IMR-90 (cell line): Measurements from ENCODE around the gene NLRX1. TPM values are rescaled to one million over a fixed set of nuclear protein-coding genes. Genes with fewer than 3 reads are reported as not detected.
A peak's percentile ranks its signal among the peaks of the same experiment; 100 is the strongest.
"Not testable (repeated sequence)": the region's sequence is repeated elsewhere in the genome, so short reads cannot be mapped to it uniquely, and the experiment has no call there.

Experiments used
- ATAC-seq: fragments of 200-7000 bp; cut with Tn5 transposase; 2 replicates; pipeline ENCODE4 v1.9.1; 2020; ENCODE audit warnings: low read depth, mild to moderate bottlenecking, moderate library complexity
- BruUV-seq: library from RNA; stranded (reverse); fragments of 400-500 nt; replicated peaks from 2 replicates; lab custom pipeline; 2021; lab: Mats Ljungman, UMichigan
- CTCF ChIA-PET: fragments of 300-600 bp; formaldehyde crosslinking; extraction: SDS; loops from one replicate; lab custom pipeline; 2021; ENCODE audit warnings: antibody characterized with exemption; lab: Yijun Ruan, JAX
- POLR2A ChIA-PET: fragments of 300-600 bp; sonication (Branson Sonifier 250); formaldehyde crosslinking; loops from one replicate; lab custom pipeline; 2022; ENCODE audit warnings: antibody characterized with exemption; ENCODE audit not compliant: unreplicated experiment; lab: Charles Lee
- DNase-seq: peaks from one replicate; pipeline ENCODE4 v3.0.0; 2013
- H2AFZ ChIP-seq: replicated peaks from 2 replicates; pipeline ENCODE3; 2013; ENCODE audit warnings: low read length, mild to moderate bottlenecking; ENCODE audit not compliant: poor library complexity
- H2AK5ac ChIP-seq: 2 replicates; pipeline ENCODE4 v1.6.1; 2013; ENCODE audit warnings: low read depth, low read length, inconsistent platforms
- H2AK9ac ChIP-seq: replicated peaks from 2 replicates; pipeline ENCODE3; 2013; ENCODE audit warnings: mild to moderate bottlenecking, low read depth, low read length, moderate library complexity; ENCODE audit not compliant: poor library complexity
- H2BK120ac ChIP-seq: 2 replicates; pipeline ENCODE4 v1.6.1; 2013; ENCODE audit warnings: low read depth, low read length, inconsistent platforms
- H2BK15ac ChIP-seq: 3 replicates; pipeline ENCODE4 v1.6.1; 2013; ENCODE audit warnings: low read depth, low read length, inconsistent platforms
- H2BK20ac ChIP-seq: 2 replicates; pipeline ENCODE4 v1.6.1; 2013; ENCODE audit warnings: low read depth, mild to moderate bottlenecking, inconsistent platforms, low read length, moderate library complexity
- H2BK5ac ChIP-seq: 2 replicates; pipeline ENCODE4 v1.6.1; 2013; ENCODE audit warnings: mild to moderate bottlenecking, low read depth, low read length, inconsistent platforms; ENCODE audit not compliant: poor library complexity, severe bottlenecking
- H3K14ac ChIP-seq: replicated peaks from 2 replicates; pipeline ENCODE4 v1.6.1; 2013; ENCODE audit warnings: low read depth, low read length, inconsistent platforms
- H3K18ac ChIP-seq: 2 replicates; pipeline ENCODE4 v1.6.1; 2013; ENCODE audit warnings: low read depth, low read length, control low read depth
- H3K23ac ChIP-seq: 2 replicates; pipeline ENCODE4 v1.6.1; 2013; ENCODE audit warnings: low read depth, low read length, inconsistent platforms
- H3K27ac ChIP-seq: 2 replicates; pipeline ENCODE4 v1.5.1; 2013; ENCODE audit warnings: mild to moderate bottlenecking, control low read depth, low read length; ENCODE audit not compliant: insufficient read depth
- H3K27me3 ChIP-seq: 2 replicates; pipeline ENCODE4 v1.6.1; 2013; ENCODE audit warnings: low read length; ENCODE audit not compliant: control insufficient read depth, insufficient read depth
- H3K36me3 ChIP-seq: 2 replicates; pipeline ENCODE4 v1.6.1; 2013; ENCODE audit warnings: low read length, mixed read lengths; ENCODE audit not compliant: control insufficient read depth, insufficient read depth
- H3K4ac ChIP-seq: 2 replicates; pipeline ENCODE4 v1.6.1; 2013; ENCODE audit warnings: low read depth, low read length, inconsistent platforms
- H3K4me1 ChIP-seq: 2 replicates; pipeline ENCODE4 v1.6.1; 2013; ENCODE audit warnings: low read length, mixed read lengths; ENCODE audit not compliant: control insufficient read depth, insufficient read depth
- H3K4me2 ChIP-seq: 2 replicates; pipeline ENCODE4 v1.6.1; 2013; ENCODE audit warnings: low read depth, mild to moderate bottlenecking, control low read depth, low read length, moderate library complexity
- H3K4me3 ChIP-seq: 2 replicates; pipeline ENCODE4 v1.5.1; 2013; ENCODE audit warnings: low read depth, mild to moderate bottlenecking, control low read depth, low read length, moderate library complexity; ENCODE audit not compliant: insufficient read depth
- H3K56ac ChIP-seq: 2 replicates; pipeline ENCODE4 v1.6.1; 2013; ENCODE audit warnings: low read length, inconsistent platforms; ENCODE audit not compliant: insufficient read depth; ENCODE audit errors: extremely low read depth
- H3K79me1 ChIP-seq, 2 experiments: 2 replicates each; pipeline ENCODE4 v1.6.1; 2013; ENCODE audit warnings: low read length in 2 of 2, inconsistent platforms in 1 of 2, low read depth in 1 of 2
- H3K9ac ChIP-seq: 2 replicates; pipeline ENCODE4 v1.6.1; 2013; ENCODE audit warnings: low read depth, low read length, control low read depth
- H3K9me1 ChIP-seq: 2 replicates; pipeline ENCODE4 v1.6.1; 2013; ENCODE audit warnings: low read length, inconsistent platforms; ENCODE audit not compliant: insufficient read depth
- H3K9me3 ChIP-seq: 2 replicates; pipeline ENCODE4 v1.6.1; 2013; ENCODE audit warnings: low read length; ENCODE audit not compliant: control insufficient read depth, insufficient read depth
- H4K20me1 ChIP-seq: 2 replicates; pipeline ENCODE4 v1.6.1; 2013; ENCODE audit warnings: low read length, inconsistent platforms; ENCODE audit not compliant: insufficient read depth
- H4K5ac ChIP-seq: 2 replicates; pipeline ENCODE4 v1.6.1; 2013; ENCODE audit warnings: mild to moderate bottlenecking, low read depth, low read length, control low read depth
- H4K8ac ChIP-seq, 2 experiments: 2 replicates each; pipeline ENCODE4 v1.6.1; 2013; ENCODE audit warnings: low read depth in 2 of 2, low read length in 2 of 2, control low read depth in 1 of 2, inconsistent platforms in 1 of 2
- H4K91ac ChIP-seq: 2 replicates; pipeline ENCODE4 v1.6.1; 2013; ENCODE audit warnings: low read depth, low read length, inconsistent platforms; ENCODE audit not compliant: insufficient read depth
- CTCF ChIP-seq: conservative IDR thresholded peaks from 2 replicates; pipeline ENCODE4 v1.5.1; 2012; ENCODE audit warnings: mild to moderate bottlenecking, low read depth, low read length, improper control_type of control experiment
- ELK1 ChIP-seq: fragments of 150-350 bp; IDR thresholded peaks from 2 replicates; pipeline ENCODE4 v1.6.1; 2016; ENCODE audit warnings: low read depth, mild to moderate bottlenecking, low read length, moderate library complexity, borderline replicate concordance
- WGBS, 2 experiments: methylation state at CpG; one replicate each; pipeline versions ENCODE4 v1.1.5 to v1.1.7; 2013; ENCODE audit warnings: missing lambda C conversion rate in 2 of 2; ENCODE audit not compliant: insufficient read length in 1 of 2; ENCODE audit errors: extremely low coverage in 2 of 2; 5-methylcytosine and 5-hydroxymethylcytosine counted together
- dilution Hi-C: fragments of 300-500 bp; cut with HindIII; formaldehyde crosslinking; loops from one replicate; pipeline ENCODE4 v1.14.3; 2018; ENCODE audit warnings: low sequenced_read_pairs; ENCODE audit not compliant: unreplicated experiment
- in situ Hi-C: fragments of 300-500 bp; cut with MboI; formaldehyde crosslinking; loops from 3 replicates; pipeline ENCODE4 v1.14.3; 2019; ENCODE audit warnings: low sequenced_read_pairs, inconsistent platforms, mixed read lengths
- intact Hi-C: fragments of 100-400 bp; cut with micrococcal nuclease; formaldehyde crosslinking; loops from 2 replicates; pipeline ENCODE4 v1.10.0; 2022
- polyA plus RNA-seq, 3 experiments: library from polyadenylated mRNA; depleted of rRNA; stranded (reverse); fragments of >200 nt; gene quantifications; 2 replicates each; pipeline ENCODE4 v1.2.3, GENCODE V29; 2012; ENCODE audit warnings: low replicate concordance in 1 of 3
- total RNA-seq: library from RNA; depleted of rRNA; stranded (reverse); fragments of >200 nt; gene quantifications from 2 replicates; pipeline ENCODE4 v1.2.3, GENCODE V29; 2012

Gene NLRX1
- total and polyA plus RNA-seq, 2 of the 4 experiments (the other 2 are of a cell fraction): 3.0 to 4.9 TPM

GRCh38 chr11:119134389-119134978, 34.0 kb upstream of the NLRX1 start:
- Histone ChIP-seq H3K27ac (no peak overlapping the region), H2AK5ac (no peak overlapping the region), H3K4me1 (no peaks in the 10 kb centered on the region), H3K9me1 (peaks cover 2% of the 10 kb centered on the region; the same call in 1 of the 2 replicates), H4K8ac (no peak overlapping the region), H2BK120ac (no peak overlapping the region), H3K79me1 (peaks cover 0 to 4% of the 10 kb centered on the region in 2 experiments; a peak in 1 of 4 replicates), H2BK15ac (no peak overlapping the region), H2BK5ac (no peak overlapping the region), H3K4me2 (no peak overlapping the region), H3K18ac (no peak overlapping the region), H2BK20ac (no peak overlapping the region), H3K23ac (no peak overlapping the region), H4K91ac (no peak overlapping the region), H3K4me3 (no peak overlapping the region), H3K56ac (no peak overlapping the region), H3K14ac (no peak overlapping the region), H3K27me3 (peaks cover 2% of the 10 kb centered on the region; the same call in 1 of the 2 replicates), H2AFZ (no peak overlapping the region), H2AK9ac (no peak overlapping the region), H4K5ac (no peak overlapping the region), H3K9ac (no peak overlapping the region), H4K20me1 (no peaks in the 10 kb centered on the region), H3K9me3 (no peaks in the 10 kb centered on the region), H3K36me3 (peaks cover 35% of the 10 kb centered on the region), H3K4ac (no peak overlapping the region)
- TF ChIP-seq ELK1 (no peak), CTCF (peak; percentile 31; the same call in 1 of the 2 replicates)
- ATAC-seq (no peak; the same call in 1 of the 2 replicates), DNase-seq (no peak)
- ChIA-PET CTCF (interaction anchor here (1.7 kb wide), 1 partner anchor 21 kb away, joined by 3 read pairs; no protein-coding TSS in a partner anchor), POLR2A (no interaction called here)
- intact Hi-C loops: no loop called here
- 83% methylated on average over 2 of the region's 4 CpGs; no CpG with 5 or more reads in 1 of the 2 experiments for WGBS, 2 experiments
- dilution Hi-C loops: no loop called here
- no TSS peak for BruUV-seq
- in situ Hi-C loops: no loop called here

- in situ Hi-C loops, H3K4me2 ChIP-seq, H3K9ac ChIP-seq, H2AK5ac ChIP-seq, H3K4me3 ChIP-seq, H3K9me3 ChIP-seq, CTCF ChIA-PET, H3K18ac ChIP-seq, H4K91ac ChIP-seq, H3K27me3 ChIP-seq, H3K56ac ChIP-seq, H3K27ac ChIP-seq, H3K9me1 ChIP-seq, H2BK5ac ChIP-seq, H4K8ac ChIP-seq, H2AFZ ChIP-seq, H3K4ac ChIP-seq, dilution Hi-C loops, H3K79me1 ChIP-seq, ATAC-seq, H4K5ac ChIP-seq, H3K14ac ChIP-seq, H2BK120ac ChIP-seq, H3K4me1 ChIP-seq, H2AK9ac ChIP-seq, H2BK20ac ChIP-seq, H4K20me1 ChIP-seq, BruUV-seq, H3K23ac ChIP-seq, intact Hi-C loops, H3K36me3 ChIP-seq, H2BK15ac ChIP-seq, DNase-seq, POLR2A ChIA-PET: not testable (repeated sequence)
- no CpG with 5 or more reads among the region's 10 CpGs for WGBS, 2 experiments
These were observed 29.2 kb upstream of the NLRX1 start for GRCh38 chr11:119139276-119139675.
